DOHH2 (cell line): ENCODE measurements around the gene INSR.

ENCODE experiments used
- H3F3A ChIP-seq: fragments of 200-600 bp; sonication (generic), shearing (Covaris generic); 2 replicates; pipeline ENCODE4 v1.6.0; 2016; ENCODE audit warnings: antibody characterized with exemption, mild to moderate bottlenecking; ENCODE audit not compliant: control insufficient read depth, insufficient read depth
- H3K27ac ChIP-seq: fragments of 200-600 bp; sonication (generic); 2 replicates; pipeline ENCODE4 v1.5.1; 2014; ENCODE audit warnings: low read depth, mild to moderate bottlenecking, low read length, moderate library complexity
- H3K27me3 ChIP-seq: fragments of 200-600 bp; sonication (generic); 2 replicates; pipeline ENCODE4 v1.6.1; 2014; ENCODE audit warnings: mild to moderate bottlenecking, low read length, mixed read lengths; ENCODE audit not compliant: control insufficient read depth
- H3K36me3 ChIP-seq: fragments of 200-600 bp; sonication (generic); 2 replicates; pipeline ENCODE4 v1.6.1; 2014; ENCODE audit warnings: mild to moderate bottlenecking, low read length, moderate library complexity, mixed read lengths; ENCODE audit not compliant: control insufficient read depth
- H3K4me1 ChIP-seq: fragments of 200-600 bp; sonication (generic); 2 replicates; pipeline ENCODE4 v1.6.1; 2014; ENCODE audit warnings: mild to moderate bottlenecking, low read length, mixed read lengths; ENCODE audit not compliant: control insufficient read depth
- H3K4me2 ChIP-seq: fragments of 200-600 bp; sonication (generic); 2 replicates; pipeline ENCODE4 v1.6.0; 2014; ENCODE audit warnings: mild to moderate bottlenecking, low read length, moderate library complexity
- H3K4me3 ChIP-seq: fragments of 200-600 bp; sonication (generic); 2 replicates; pipeline ENCODE4 v1.5.1; 2014; ENCODE audit warnings: mild to moderate bottlenecking, low read length, mixed read lengths
- H3K79me2 ChIP-seq: fragments of 200-600 bp; sonication (generic); 2 replicates; pipeline ENCODE4 v1.6.1; 2014; ENCODE audit warnings: mild to moderate bottlenecking, low read length, mixed read lengths; ENCODE audit not compliant: control insufficient read depth
- H3K9me2 ChIP-seq: fragments of 200-600 bp; sonication (generic); replicated peaks from 2 replicates; pipeline ENCODE4 v1.6.1; 2014; ENCODE audit warnings: mild to moderate bottlenecking, low read length, mixed read lengths; ENCODE audit not compliant: control insufficient read depth
- H3K9me3 ChIP-seq: fragments of 200-600 bp; sonication (generic); 2 replicates; pipeline ENCODE4 v1.6.1; 2014; ENCODE audit warnings: antibody characterized with exemption, low read length, mixed read lengths; ENCODE audit not compliant: control insufficient read depth, insufficient read depth
- H4K20me1 ChIP-seq: fragments of 200-600 bp; sonication (generic); 2 replicates; pipeline ENCODE4 v1.6.0; 2014; ENCODE audit warnings: low read depth, mild to moderate bottlenecking, antibody characterized with exemption, low read length, moderate library complexity; ENCODE audit not compliant: control insufficient read depth, insufficient read depth
- EZH2phosphoT487 ChIP-seq: fragments of 200-600 bp; sonication (generic); IDR thresholded peaks from 2 replicates; pipeline ENCODE4 v1.6.1; 2017; ENCODE audit warnings: borderline replicate concordance, mild to moderate bottlenecking, antibody characterized with exemption, low read length, moderate library complexity, mixed read lengths
- TF ChIP-seq, protein P1 (sequence below): fragments of 200-600 bp; sonication (generic); IDR thresholded peaks from one replicate; pipeline ENCODE4 v1.5.1; 2014; ENCODE audit warnings: antibody characterized with exemption, mild to moderate bottlenecking, low read depth, low read length; ENCODE audit not compliant: poor library complexity, severe bottlenecking

Gene INSR

DNA sequence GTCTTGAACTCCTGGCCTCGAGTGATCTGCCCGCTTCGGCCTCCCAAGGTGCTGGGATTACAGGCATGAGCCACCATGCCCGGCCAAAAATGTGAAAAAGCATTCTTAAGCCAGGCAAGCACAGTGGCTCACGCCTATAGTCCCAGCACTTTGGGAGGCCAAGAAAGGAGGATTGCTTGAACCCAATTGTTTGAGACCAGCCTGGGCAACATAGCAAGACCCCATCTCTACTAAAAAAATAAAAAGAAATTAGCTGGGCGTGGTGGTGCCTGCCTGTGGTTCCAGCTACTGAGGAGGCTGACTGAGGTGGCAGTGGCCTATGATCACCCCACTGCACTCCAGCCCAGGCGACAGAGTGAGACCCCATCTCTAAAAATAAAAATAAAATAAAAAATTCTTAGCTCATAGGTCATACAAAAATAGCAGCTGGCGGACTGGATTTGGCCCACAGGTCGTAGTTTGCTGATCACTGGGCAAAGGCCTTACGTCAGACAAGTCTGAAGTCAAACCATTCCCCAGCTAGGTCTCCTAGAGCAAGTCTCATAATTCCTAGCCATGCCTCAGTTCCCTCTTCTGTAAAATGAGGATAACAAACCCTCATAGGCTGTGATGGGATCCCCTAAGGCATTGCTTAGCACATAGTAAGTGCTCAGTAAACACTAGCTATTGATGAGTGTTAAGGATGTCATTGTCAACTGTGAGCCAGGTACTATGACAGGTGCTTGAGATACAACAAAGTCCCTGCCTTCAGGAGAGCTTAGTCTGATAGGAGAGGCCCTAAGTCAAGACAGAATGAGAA lies 36.0 kb downstream of the INSR start:
- Histone ChIP-seq H3F3A (no peaks in the 10 kb centered on the region), H3K27me3 (no peaks in the 10 kb centered on the region)
- TF ChIP-seq, protein P1, sequence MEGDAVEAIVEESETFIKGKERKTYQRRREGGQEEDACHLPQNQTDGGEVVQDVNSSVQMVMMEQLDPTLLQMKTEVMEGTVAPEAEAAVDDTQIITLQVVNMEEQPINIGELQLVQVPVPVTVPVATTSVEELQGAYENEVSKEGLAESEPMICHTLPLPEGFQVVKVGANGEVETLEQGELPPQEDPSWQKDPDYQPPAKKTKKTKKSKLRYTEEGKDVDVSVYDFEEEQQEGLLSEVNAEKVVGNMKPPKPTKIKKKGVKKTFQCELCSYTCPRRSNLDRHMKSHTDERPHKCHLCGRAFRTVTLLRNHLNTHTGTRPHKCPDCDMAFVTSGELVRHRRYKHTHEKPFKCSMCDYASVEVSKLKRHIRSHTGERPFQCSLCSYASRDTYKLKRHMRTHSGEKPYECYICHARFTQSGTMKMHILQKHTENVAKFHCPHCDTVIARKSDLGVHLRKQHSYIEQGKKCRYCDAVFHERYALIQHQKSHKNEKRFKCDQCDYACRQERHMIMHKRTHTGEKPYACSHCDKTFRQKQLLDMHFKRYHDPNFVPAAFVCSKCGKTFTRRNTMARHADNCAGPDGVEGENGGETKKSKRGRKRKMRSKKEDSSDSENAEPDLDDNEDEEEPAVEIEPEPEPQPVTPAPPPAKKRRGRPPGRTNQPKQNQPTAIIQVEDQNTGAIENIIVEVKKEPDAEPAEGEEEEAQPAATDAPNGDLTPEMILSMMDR, result no peak
- TF ChIP-seq EZH2phosphoT487, result no peak

DNA sequence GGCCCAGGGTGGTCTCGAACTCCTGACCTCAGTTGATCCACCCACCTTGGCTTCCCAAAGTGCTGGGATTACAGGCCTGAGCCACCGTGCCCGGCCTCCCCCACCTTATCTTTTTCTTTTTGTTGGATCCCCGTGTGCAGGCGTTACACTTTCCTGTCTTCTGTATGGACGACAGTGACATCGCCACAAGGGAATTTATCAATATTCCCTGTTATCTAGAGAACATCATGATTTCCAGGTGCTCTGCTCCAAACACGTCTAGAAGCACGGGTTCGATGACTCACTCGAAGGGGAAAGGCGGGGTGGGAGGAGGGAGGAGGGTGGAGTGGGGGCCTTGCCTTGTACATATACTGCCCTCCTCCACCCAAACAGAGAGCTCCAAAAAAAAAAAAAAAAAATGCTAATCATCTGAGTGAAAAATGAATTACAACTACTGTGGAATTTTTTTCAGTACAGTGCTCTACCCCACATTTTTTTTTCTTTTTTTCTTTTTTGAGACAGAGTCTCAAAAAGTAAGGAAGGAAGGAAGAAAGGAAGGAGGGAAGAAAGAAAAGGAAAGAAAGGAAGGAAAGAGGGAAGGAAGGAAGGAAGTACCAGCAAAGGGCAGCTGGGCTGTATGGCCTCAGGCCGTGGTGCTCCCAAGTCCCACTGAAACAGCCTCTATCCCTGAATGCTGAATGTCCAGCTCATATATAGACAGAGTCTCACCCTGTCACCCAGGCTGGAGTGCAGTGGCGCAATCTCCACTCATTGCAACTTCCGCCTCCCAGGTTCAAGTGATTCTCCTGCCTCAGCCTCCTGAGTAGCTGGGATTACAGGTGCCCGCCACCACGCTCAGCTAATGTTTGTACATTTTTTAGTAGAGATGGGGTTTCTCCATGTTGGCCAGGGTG lies 36.8 kb downstream of the INSR start:
- TF ChIP-seq, protein P1, result no peak
- no peak for TF ChIP-seq EZH2phosphoT487
- Histone ChIP-seq H3K9me3 (no peaks in the 10 kb centered on the region), H3K27ac (no peak overlapping the region), H3K9me2 (no peaks in the 10 kb centered on the region), H3K4me2 (no peak overlapping the region), H3K27me3 (no peaks in the 10 kb centered on the region), H3K36me3 (no peaks in the 10 kb centered on the region), H3K4me1 (no peaks in the 10 kb centered on the region), H3F3A (no peaks in the 10 kb centered on the region), H3K4me3 (no peak overlapping the region), H3K79me2 (no peaks in the 10 kb centered on the region), H4K20me1 (no peaks in the 10 kb centered on the region)

More for the DNA sequence above, 36.0 kb downstream of the INSR start:
- H3K9me2 ChIP-seq, result no peaks in the 10 kb centered on the region
- H3K36me3 ChIP-seq, result no peaks in the 10 kb centered on the region
- no peaks in the 10 kb centered on the region for H4K20me1 ChIP-seq
- no peaks in the 10 kb centered on the region for H3K4me1 ChIP-seq
- no peak overlapping the region for H3K4me3 ChIP-seq
- H3K79me2 ChIP-seq, result no peaks in the 10 kb centered on the region
- no peaks in the 10 kb centered on the region for H3K9me3 ChIP-seq
- H3K27ac ChIP-seq, result no peak overlapping the region
- H3K4me2 ChIP-seq, result no peak overlapping the region

DNA sequence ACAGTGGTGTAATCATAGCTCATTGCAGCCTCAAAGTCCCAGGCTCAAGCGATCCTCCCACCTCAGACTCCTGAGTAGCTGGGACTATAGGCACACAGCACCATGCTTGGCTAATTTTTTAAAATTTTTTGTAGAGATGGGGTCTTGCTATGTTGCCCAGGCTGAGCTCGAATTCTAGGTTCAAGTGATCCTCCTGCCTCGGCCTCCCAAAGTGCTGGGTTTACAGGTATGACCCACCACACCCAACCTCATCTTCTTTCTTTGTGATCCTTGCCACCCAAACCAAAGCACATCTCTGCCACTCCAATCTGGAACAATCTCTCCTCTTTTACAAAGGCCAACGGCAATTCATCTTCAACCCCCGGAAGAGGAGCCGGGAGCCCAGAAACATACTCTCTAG lies 38.6 kb downstream of the INSR start:
- no peaks in the 10 kb centered on the region for H3F3A ChIP-seq
- no peaks in the 10 kb centered on the region for H3K79me2 ChIP-seq
- no peak overlapping the region for H3K27ac ChIP-seq

More for the DNA sequence above, 38.6 kb downstream of the INSR start:
- no peak overlapping the region for H3K4me3 ChIP-seq
- H3K4me1 ChIP-seq, result peaks cover 10% of the 10 kb centered on the region
- no peak for TF ChIP-seq EZH2phosphoT487
- TF ChIP-seq, protein P1, result no peak
- no peaks in the 10 kb centered on the region for H3K9me2 ChIP-seq
- H3K27me3 ChIP-seq, result no peaks in the 10 kb centered on the region
- no peak overlapping the region for H3K4me2 ChIP-seq
- no peaks in the 10 kb centered on the region for H3K9me3 ChIP-seq
- H4K20me1 ChIP-seq, result no peaks in the 10 kb centered on the region
- H3K36me3 ChIP-seq, result no peaks in the 10 kb centered on the region
